ENCODE results near the gene NUP93.

NUP93 gene

GRCh38 chr16:56892705-56893104 lies 162.8 kb downstream of the NUP93 start:
- POLR2A ChIA-PET = no interaction called here
- Histone ChIP-seq H3K36me3 (ENCODE audit: control insufficient read depth in 2 of 2, insufficient read depth in 1 of 2, low read length in 2 of 2) (no peaks in the 10 kb centered on the region), H3K27ac (ENCODE audit: extremely low read depth, low read depth, low read length) (no peak overlapping the region), H3K9me3 (ENCODE audit: control insufficient read depth, insufficient read depth, low read depth, low read length) (no peaks in the 10 kb centered on the region), H3K4me3 (ENCODE audit: low read depth, low read length) (no peak overlapping the region), H3K4me1 (ENCODE audit: control insufficient read depth, insufficient read depth, low read length) (no peaks in the 10 kb centered on the region)
- TF ChIP-seq SP3 (tag by site-specific recombination; IDR thresholded peaks at IDR 0.05) = no peak
- CTCF ChIA-PET = interaction anchor here (0.5 kb wide), 1 partner anchor 687 kb away, joined by 3 read pairs; no protein-coding TSS in a partner anchor

- CTCF ChIA-PET = interaction anchor here (0.6 to 1.2 kb wide), 2 partner anchors 8 to 191 kb away, joined by 3 read pairs; no protein-coding TSS in a partner anchor
- no peak for TF ChIP-seq ZNF350 (tag by site-specific recombination; IDR thresholded peaks at IDR 0.05)
- no peak for TF ChIP-seq ZNF302 (tag by site-specific recombination; IDR thresholded peaks at IDR 0.05; ENCODE audit: low read depth)
- TF ChIP-seq ELK4 (IDR thresholded peaks at IDR 0.05; ENCODE audit: borderline replicate concordance, low read depth, low read length) = no peak
- TF ChIP-seq ZBTB1 (tag by site-specific recombination; IDR thresholded peaks at IDR 0.05) = no peak
- no peak for TF ChIP-seq ZNF747 (tag by site-specific recombination; IDR thresholded peaks at IDR 0.05)
Observed at GRCh38 chr16:56894331-56894917, 164.5 kb downstream of the NUP93 start.

GRCh38 chr16:56895813-56896212 lies 165.9 kb downstream of the NUP93 start:
- Histone ChIP-seq H3K9me3 (ENCODE audit: control insufficient read depth, insufficient read depth, low read depth, low read length) (no peaks in the 10 kb centered on the region), H3K27ac (ENCODE audit: extremely low read depth, low read depth, low read length) (no peak overlapping the region), H3K4me1 (ENCODE audit: control insufficient read depth, insufficient read depth, low read length) (no peaks in the 10 kb centered on the region), H3K4me3 (ENCODE audit: low read depth, low read length) (no peak overlapping the region), H3K36me3 (ENCODE audit: control insufficient read depth in 2 of 2, insufficient read depth in 1 of 2, low read length in 2 of 2) (no peaks in the 10 kb centered on the region)
- TF ChIP-seq ZNF610 (tag by site-specific recombination; IDR thresholded peaks at IDR 0.05; ENCODE audit: borderline replicate concordance) (peak; percentile 92), ZNF266 (tag by site-specific recombination; IDR thresholded peaks at IDR 0.05; ENCODE audit: low read depth) (no peak)
- ChIA-PET POLR2A (no interaction called here), CTCF (no interaction called here)

More at GRCh38 chr16:56894331-56894917, 164.5 kb downstream of the NUP93 start:
- Histone ChIP-seq H3K4me3 (ENCODE audit: low read depth, low read length) (no peak overlapping the region), H3K4me1 (ENCODE audit: control insufficient read depth, insufficient read depth, low read length) (no peaks in the 10 kb centered on the region), H3K27ac (ENCODE audit: extremely low read depth, low read depth, low read length) (no peak overlapping the region), H3K36me3 (ENCODE audit: control insufficient read depth in 2 of 2, insufficient read depth in 1 of 2, low read length in 2 of 2) (no peaks in the 10 kb centered on the region), H3K9me3 (ENCODE audit: control insufficient read depth, insufficient read depth, low read depth, low read length) (no peaks in the 10 kb centered on the region)
- POLR2A ChIA-PET = no interaction called here

- no peak overlapping the region for H3K4me3 ChIP-seq (ENCODE audit: low read depth, low read length)
- TF ChIP-seq ZNF677 (tag by site-specific recombination; IDR thresholded peaks at IDR 0.05) (no peak), ELK4 (IDR thresholded peaks at IDR 0.05; ENCODE audit: borderline replicate concordance, low read depth, low read length) (no peak), ZNF423 (tag by site-specific recombination; IDR thresholded peaks at IDR 0.05) (no peak), ZNF610 (tag by site-specific recombination; IDR thresholded peaks at IDR 0.05; ENCODE audit: borderline replicate concordance) (no peak), ZSCAN30 (tag by site-specific recombination; IDR thresholded peaks at IDR 0.05) (no peak)
- ChIA-PET CTCF (interaction anchor here (0.9 kb wide), 1 partner anchor 31 kb away, joined by 3 read pairs; no protein-coding TSS in a partner anchor), POLR2A (no interaction called here)
- H3K36me3 ChIP-seq (ENCODE audit: control insufficient read depth in 2 of 2, insufficient read depth in 1 of 2, low read length in 2 of 2) = no peaks in the 10 kb centered on the region
- no peaks in the 10 kb centered on the region for H3K4me1 ChIP-seq (ENCODE audit: control insufficient read depth, insufficient read depth, low read length)
- H3K27ac ChIP-seq (ENCODE audit: extremely low read depth, low read depth, low read length) = no peak overlapping the region
- H3K9me3 ChIP-seq (ENCODE audit: control insufficient read depth, insufficient read depth, low read depth, low read length) = no peaks in the 10 kb centered on the region
Observed at GRCh38 chr16:56896244-56896643, 166.3 kb downstream of the NUP93 start.

Data from HEK293 (cell line).